ENCODE measurements around the gene FHAD1. TPM values are rescaled to one million over a fixed set of nuclear protein-coding genes. Genes with fewer than 3 reads are reported as not detected.

FHAD1 gene
- total RNA-seq, 4 donors from 2014 or later = not detected

DNA sequence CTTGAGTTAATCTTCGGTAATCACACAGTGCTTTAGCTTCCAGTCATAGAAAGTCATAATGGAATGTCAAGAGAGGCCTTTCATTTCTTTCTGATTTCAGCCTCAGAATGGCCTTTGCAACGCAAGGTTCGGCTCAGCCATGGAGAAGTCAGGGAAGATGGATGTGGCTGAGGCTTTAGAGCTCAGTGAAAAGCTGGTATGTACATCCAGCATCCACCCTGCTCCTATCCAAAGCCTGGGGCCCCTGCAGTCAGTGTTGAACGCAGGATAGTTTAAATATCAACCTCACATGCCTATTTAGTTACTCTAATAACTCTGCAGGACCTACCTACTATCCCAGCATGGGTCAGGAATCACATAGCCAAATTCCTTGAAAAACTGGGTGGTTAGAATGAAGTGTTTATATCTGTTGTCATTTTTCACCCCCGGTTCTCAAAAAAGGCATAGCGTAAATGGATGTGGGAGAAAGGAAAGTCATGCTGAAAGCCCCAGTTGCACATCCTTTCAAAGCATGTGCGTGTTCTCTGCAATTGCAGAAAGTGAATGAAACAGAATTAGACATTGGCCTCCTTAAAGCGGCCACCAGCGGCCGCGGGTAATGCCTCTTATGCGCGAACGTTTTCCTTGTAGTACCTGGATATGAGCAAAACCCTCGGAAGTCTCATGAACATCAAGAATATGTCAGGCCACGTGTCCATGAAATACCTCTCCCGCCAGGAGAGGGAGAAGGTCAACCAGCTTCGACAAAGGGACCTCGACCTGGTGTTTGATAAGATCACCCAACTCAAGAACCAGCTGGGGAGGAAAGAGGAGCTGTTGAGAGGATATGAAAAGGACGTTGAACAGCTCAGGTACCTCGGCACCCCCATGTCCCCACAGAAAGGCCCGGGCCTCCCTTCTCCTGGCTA is 133.8 kb downstream of the FHAD1 start:
- ATAC-seq (no peak), DNase-seq (no peak)
- Histone ChIP-seq H3K36me3 (no peaks in the 10 kb centered on the region), H3K27ac (no peak overlapping the region), H3K4me1 (no peaks in the 10 kb centered on the region), H3K9me3 (no peaks in the 10 kb centered on the region), H3K4me3 (no peak overlapping the region), H3K27me3 (peaks cover 4 to 6% (median 5%) of the 10 kb centered on the region in 3 donors)
- intact Hi-C loops (cut with DNase I; ENCODE audit: low total_unique reads) = no loop called here
- TF ChIP-seq POLR2A (IDR thresholded peaks at IDR 0.05) = no peak
- TF ChIP-seq, protein P1, sequence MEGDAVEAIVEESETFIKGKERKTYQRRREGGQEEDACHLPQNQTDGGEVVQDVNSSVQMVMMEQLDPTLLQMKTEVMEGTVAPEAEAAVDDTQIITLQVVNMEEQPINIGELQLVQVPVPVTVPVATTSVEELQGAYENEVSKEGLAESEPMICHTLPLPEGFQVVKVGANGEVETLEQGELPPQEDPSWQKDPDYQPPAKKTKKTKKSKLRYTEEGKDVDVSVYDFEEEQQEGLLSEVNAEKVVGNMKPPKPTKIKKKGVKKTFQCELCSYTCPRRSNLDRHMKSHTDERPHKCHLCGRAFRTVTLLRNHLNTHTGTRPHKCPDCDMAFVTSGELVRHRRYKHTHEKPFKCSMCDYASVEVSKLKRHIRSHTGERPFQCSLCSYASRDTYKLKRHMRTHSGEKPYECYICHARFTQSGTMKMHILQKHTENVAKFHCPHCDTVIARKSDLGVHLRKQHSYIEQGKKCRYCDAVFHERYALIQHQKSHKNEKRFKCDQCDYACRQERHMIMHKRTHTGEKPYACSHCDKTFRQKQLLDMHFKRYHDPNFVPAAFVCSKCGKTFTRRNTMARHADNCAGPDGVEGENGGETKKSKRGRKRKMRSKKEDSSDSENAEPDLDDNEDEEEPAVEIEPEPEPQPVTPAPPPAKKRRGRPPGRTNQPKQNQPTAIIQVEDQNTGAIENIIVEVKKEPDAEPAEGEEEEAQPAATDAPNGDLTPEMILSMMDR (IDR thresholded peaks at IDR 0.05 in 4 of 5, conservative IDR thresholded peaks at IDR 0.05 in 1 of 5) = no peak
- in situ Hi-C loops (cut with MboI; ENCODE audit: low sequenced_read_pairs in 4 of 4) = no loop called here

DNA sequence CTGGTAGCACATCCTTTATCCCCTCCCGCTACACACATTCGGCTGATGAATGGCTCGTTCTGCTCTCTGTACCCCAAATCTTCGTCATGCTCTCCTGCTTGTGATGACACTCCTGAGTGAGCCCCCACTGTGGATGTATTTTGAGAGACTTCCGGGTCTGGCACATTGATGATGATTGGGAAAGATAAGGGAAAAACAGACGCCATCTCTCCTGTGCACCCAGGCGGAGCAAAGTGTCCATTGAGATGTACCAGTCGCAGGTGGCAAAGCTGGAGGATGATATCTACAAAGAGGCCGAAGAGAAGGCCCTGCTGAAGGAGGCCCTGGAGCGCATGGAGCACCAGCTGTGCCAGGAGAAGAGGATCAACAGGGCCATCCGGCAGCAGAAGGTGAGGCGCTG is 134.8 kb downstream of the FHAD1 start:
- DNase-seq (no peak), ATAC-seq (no peak)
- no peaks in the 10 kb centered on the region for H3K4me1 ChIP-seq
- in situ Hi-C loops (cut with MboI; ENCODE audit: low sequenced_read_pairs in 4 of 4) (no loop called here), intact Hi-C loops (cut with DNase I; ENCODE audit: low total_unique reads) (no loop called here)
- H3K27ac ChIP-seq = no peak overlapping the region
- H3K9me3 ChIP-seq = no peaks in the 10 kb centered on the region
- H3K36me3 ChIP-seq = no peaks in the 10 kb centered on the region
- TF ChIP-seq, protein P1 (IDR thresholded peaks at IDR 0.05 in 4 of 5, conservative IDR thresholded peaks at IDR 0.05 in 1 of 5) = no peak
- no peak for TF ChIP-seq POLR2A (IDR thresholded peaks at IDR 0.05)
- H3K4me3 ChIP-seq = no peak overlapping the region
- peaks cover 8 to 11% (median 8%) of the 10 kb centered on the region in 3 donors for H3K27me3 ChIP-seq

DNA sequence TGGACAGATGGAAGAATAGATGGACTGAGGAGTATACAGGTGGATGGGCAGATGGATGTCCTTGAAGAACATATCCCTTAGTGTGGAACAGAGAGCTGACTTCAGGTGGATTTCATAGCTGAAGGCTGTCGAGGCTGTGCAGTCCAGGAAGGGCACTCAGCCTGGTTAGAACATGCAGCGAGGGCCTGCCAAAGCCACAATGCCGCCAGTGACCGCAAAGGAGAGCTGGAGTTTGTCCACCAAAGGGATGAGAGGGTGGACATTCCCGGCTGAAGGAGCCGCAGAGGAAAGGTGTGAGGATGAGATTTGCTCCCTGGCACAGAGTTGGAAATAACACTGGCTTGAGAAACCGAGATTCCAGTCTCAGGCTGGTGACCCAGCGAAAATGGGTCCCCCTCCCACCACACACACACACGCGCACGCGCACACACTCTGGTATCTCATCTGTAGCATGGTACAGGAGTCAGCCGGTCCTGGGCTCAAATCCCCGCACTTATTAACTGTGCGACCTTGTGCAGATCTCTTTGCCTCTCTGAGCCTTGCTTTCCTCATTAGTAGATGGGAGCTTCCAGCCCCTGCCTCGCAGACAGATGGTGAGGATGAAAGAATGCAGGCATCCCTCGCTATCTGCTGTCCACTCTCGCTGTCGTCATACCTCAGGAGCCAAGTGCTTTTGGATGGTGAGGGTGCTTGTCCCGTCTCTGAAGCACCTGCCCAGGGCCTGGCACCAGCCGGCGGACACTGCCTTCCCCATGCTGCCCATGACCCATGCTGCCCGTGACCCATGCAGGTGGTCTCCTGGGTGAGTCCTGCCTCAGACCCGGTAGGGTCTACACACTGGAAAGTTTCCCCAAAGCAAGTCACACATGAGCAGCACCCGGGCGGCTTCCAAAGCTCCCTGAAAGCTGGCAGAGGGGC is 135.8 kb downstream of the FHAD1 start:
- H3K9me3 ChIP-seq = no peaks in the 10 kb centered on the region
- TF ChIP-seq, protein P1 (IDR thresholded peaks at IDR 0.05 in 4 of 5, conservative IDR thresholded peaks at IDR 0.05 in 1 of 5) = no peak
- TF ChIP-seq POLR2A (IDR thresholded peaks at IDR 0.05) = no peak
- ATAC-seq (no peak), DNase-seq (no peak)
- H3K36me3 ChIP-seq = no peaks in the 10 kb centered on the region
- H3K4me1 ChIP-seq = no peaks in the 10 kb centered on the region
- no peak overlapping the region for H3K4me3 ChIP-seq
- no peak overlapping the region for H3K27ac ChIP-seq
- in situ Hi-C loops (cut with MboI; ENCODE audit: low sequenced_read_pairs in 4 of 4) (no loop called here), intact Hi-C loops (cut with DNase I; ENCODE audit: low total_unique reads) (no loop called here)
- H3K27me3 ChIP-seq = peaks cover 13 to 17% (median 13%) of the 10 kb centered on the region in 3 donors

DNA sequence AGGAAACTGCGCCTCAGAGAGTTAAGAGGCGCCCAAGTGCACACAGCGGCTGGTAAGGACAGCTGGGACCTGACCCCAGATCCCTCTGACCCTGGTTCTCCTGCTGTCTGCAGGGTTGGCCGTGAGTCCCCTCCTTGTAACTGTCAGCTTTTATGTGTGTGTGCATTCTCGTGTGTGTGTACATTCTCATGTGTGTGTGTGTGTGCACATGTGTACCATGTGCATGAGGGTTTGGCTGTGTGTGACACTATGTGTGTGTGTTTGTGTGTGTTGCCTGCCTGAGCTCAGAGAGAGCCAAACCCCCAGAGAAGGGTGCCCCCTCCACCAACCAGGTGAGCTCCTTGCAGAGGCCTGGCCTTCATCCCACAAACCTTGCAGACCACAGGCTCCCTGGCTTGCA is 136.8 kb downstream of the FHAD1 start:
- intact Hi-C loops (cut with DNase I; ENCODE audit: low total_unique reads) = no loop called here
- in situ Hi-C loops (cut with MboI; ENCODE audit: low sequenced_read_pairs in 4 of 4) = no loop called here
- Histone ChIP-seq H3K36me3 (no peaks in the 10 kb centered on the region), H3K27me3 (peaks cover 13 to 17% (median 13%) of the 10 kb centered on the region in 3 donors), H3K9me3 (no peaks in the 10 kb centered on the region), H3K4me3 (no peak overlapping the region), H3K4me1 (no peaks in the 10 kb centered on the region), H3K27ac (no peak overlapping the region)
- DNase-seq = no peak
- no peak for TF ChIP-seq POLR2A (IDR thresholded peaks at IDR 0.05)
- TF ChIP-seq, protein P1 (IDR thresholded peaks at IDR 0.05 in 4 of 5, conservative IDR thresholded peaks at IDR 0.05 in 1 of 5) = no peak
- no peak for ATAC-seq
